CD4-positive, CD25-positive, alpha-beta regulatory T cell (primary cell): Measurements from ENCODE around the gene PPM1H. TPM values are rescaled to one million over a fixed set of nuclear protein-coding genes. Genes with fewer than 3 reads are reported as not detected.

Experiments used
- ATAC-seq, 2 donors: fragments of 150-1000 bp; cut with Tn5 transposase; one replicate each; pipeline ENCODE4 v1.10.0; 2021; ENCODE audit warnings: low read depth in 2 of 2, moderate number of reproducible peaks in 2 of 2, moderate library complexity in 1 of 2
- DNase-seq, 3 donors: peaks; one replicate each; pipeline versions ENCODE4 v3.0.0 to v3.0.0-alpha.2; 2012 to 2022; ENCODE audit warnings: mixed read lengths in 1 of 3
- H3K27ac ChIP-seq: one replicate; pipeline ENCODE4 v1.7.0; 2013; ENCODE audit warnings: mild to moderate bottlenecking, low read length; ENCODE audit not compliant: insufficient read depth, poor library complexity, severe bottlenecking
- H3K27me3 ChIP-seq: one replicate; pipeline ENCODE4 v1.7.0; 2013; ENCODE audit warnings: low read length; ENCODE audit not compliant: control insufficient read depth, insufficient read depth
- H3K36me3 ChIP-seq: one replicate; pipeline ENCODE4 v1.7.0; 2013; ENCODE audit warnings: mild to moderate bottlenecking, low read length, moderate library complexity; ENCODE audit not compliant: control insufficient read depth, insufficient read depth
- H3K4me1 ChIP-seq: 2 replicates; pipeline ENCODE4 v1.7.0; 2013; ENCODE audit warnings: mild to moderate bottlenecking, low read length; ENCODE audit not compliant: insufficient read depth, control insufficient read depth, poor library complexity, severe bottlenecking
- H3K4me3 ChIP-seq: one replicate; pipeline ENCODE4 v1.7.0; 2013; ENCODE audit warnings: low read depth, mild to moderate bottlenecking, low read length, moderate library complexity
- H3K9me3 ChIP-seq, 2 experiments: 1 replicate in 1 of 2; 2 replicates in 1 of 2; pipeline ENCODE4 v1.7.0; 2013; ENCODE audit warnings: low read length in 2 of 2, mild to moderate bottlenecking in 1 of 2, moderate library complexity in 1 of 2; ENCODE audit not compliant: control insufficient read depth in 2 of 2
- H3K27ac Mint-ChIP-seq, 3 donors: one replicate each; pipeline ENCODE4 v1.8.0; 2020 to 2022; ENCODE audit warnings: mild to moderate bottlenecking in 3 of 3, mixed read lengths in 3 of 3, moderate library complexity in 2 of 3
- H3K27me3 Mint-ChIP-seq: one replicate; pipeline ENCODE4 v1.8.0; 2022; ENCODE audit warnings: mild to moderate bottlenecking, mixed read lengths
- H3K36me3 Mint-ChIP-seq: one replicate; pipeline ENCODE4 v1.8.0; 2020; ENCODE audit warnings: mixed read lengths
- H3K4me1 Mint-ChIP-seq, 4 donors: one replicate each; pipeline ENCODE4 v1.8.0; 2020 to 2022; ENCODE audit warnings: mixed read lengths in 4 of 4, mild to moderate bottlenecking in 1 of 4
- H3K4me3 Mint-ChIP-seq, 4 donors: one replicate each; pipeline ENCODE4 v1.8.0; 2020 to 2022; ENCODE audit warnings: mild to moderate bottlenecking in 4 of 4, mixed read lengths in 4 of 4, moderate library complexity in 3 of 4
- H3K9me3 Mint-ChIP-seq, 7 donors: one replicate each; pipeline ENCODE4 v1.8.0; 2020 to 2022; ENCODE audit warnings: mixed read lengths in 7 of 7, mild to moderate bottlenecking in 3 of 7, moderate library complexity in 2 of 7
- polyA plus RNA-seq, 4 donors: library from polyadenylated mRNA; unstranded; fragments of 300-500 nt; fragmentation: Illumina TruSeq; gene quantifications; one replicate each; pipeline ENCODE4 v1.2.3, GENCODE V29; 2021
- total RNA-seq: library from RNA; stranded (reverse); gene quantifications from one replicate; pipeline ENCODE4 v1.2.3, GENCODE V29; 2022

The PPM1H gene
- total and polyA plus RNA-seq, 5 donors from 2014 or later: 0.03 to 0.99 TPM; not detected in 3

GRCh38 chr12:62924084-62924483 lies 10.9 kb downstream of the PPM1H start:
- Histone ChIP-seq H3K9me3 (no peaks in the 10 kb centered on the region), H3K27me3 (peaks cover 4% of the 10 kb centered on the region), H3K4me3 (no peak overlapping the region), H3K27ac (no peak overlapping the region), H3K36me3 (no peaks in the 10 kb centered on the region), H3K4me1 (no peaks in the 10 kb centered on the region)
- peaks cover 0 to 1% (median 0%) of the 10 kb centered on the region in 7 donors for H3K9me3 Mint-ChIP-seq
- H3K4me1 Mint-ChIP-seq: no peaks in the 10 kb centered on the region
- no peak for DNase-seq
- H3K36me3 Mint-ChIP-seq: no peaks in the 10 kb centered on the region
- no peak overlapping the region for H3K4me3 Mint-ChIP-seq
- no peak for ATAC-seq
- no peak overlapping the region for H3K27ac Mint-ChIP-seq
- peaks cover 12% of the 10 kb centered on the region for H3K27me3 Mint-ChIP-seq

GRCh38 chr12:62922539-62922938 lies 12.4 kb downstream of the PPM1H start:
- H3K36me3 Mint-ChIP-seq: no peaks in the 10 kb centered on the region
- no peak for ATAC-seq
- no peak for DNase-seq
- Histone ChIP-seq H3K9me3 (no peaks in the 10 kb centered on the region), H3K27ac (no peak overlapping the region), H3K27me3 (no peaks in the 10 kb centered on the region), H3K4me3 (no peak overlapping the region), H3K36me3 (no peaks in the 10 kb centered on the region), H3K4me1 (no peaks in the 10 kb centered on the region)
- H3K9me3 Mint-ChIP-seq: peaks cover 0 to 1% (median 0%) of the 10 kb centered on the region in 7 donors
- peaks cover 12% of the 10 kb centered on the region for H3K27me3 Mint-ChIP-seq
- no peaks in the 10 kb centered on the region for H3K4me1 Mint-ChIP-seq
- no peak overlapping the region for H3K27ac Mint-ChIP-seq
- no peak overlapping the region for H3K4me3 Mint-ChIP-seq

- no peaks in the 10 kb centered on the region for H3K36me3 ChIP-seq
- peaks cover 12% of the 10 kb centered on the region for H3K27me3 Mint-ChIP-seq
- DNase-seq: no peak
- H3K9me3 Mint-ChIP-seq: peaks cover 0 to 2% (median 0%) of the 10 kb centered on the region in 7 donors
- no peaks in the 10 kb centered on the region for H3K9me3 ChIP-seq
- H3K27ac ChIP-seq: no peak overlapping the region
- H3K27ac Mint-ChIP-seq: peak overlapping the region in 1 of 3 donors; percentile 71
- no peaks in the 10 kb centered on the region for H3K4me1 ChIP-seq
- H3K4me1 Mint-ChIP-seq: no peaks in the 10 kb centered on the region
- ATAC-seq: no peak
- no peaks in the 10 kb centered on the region for H3K27me3 ChIP-seq
- H3K4me3 ChIP-seq: no peak overlapping the region
- H3K4me3 Mint-ChIP-seq: no peak overlapping the region
- H3K36me3 Mint-ChIP-seq: no peaks in the 10 kb centered on the region
These were observed 15.1 kb downstream of the PPM1H start for GRCh38 chr12:62919838-62920237.

GRCh38 chr12:62917926-62918325 lies 17.0 kb downstream of the PPM1H start:
- no peak overlapping the region for H3K27ac Mint-ChIP-seq
- H3K36me3 ChIP-seq: no peaks in the 10 kb centered on the region
- peaks cover 0 to 3% (median 0%) of the 10 kb centered on the region in 7 donors for H3K9me3 Mint-ChIP-seq
- no peak for DNase-seq
- no peak overlapping the region for H3K27ac ChIP-seq
- H3K4me1 ChIP-seq: no peaks in the 10 kb centered on the region
- no peak overlapping the region for H3K4me3 ChIP-seq
- no peaks in the 10 kb centered on the region for H3K4me1 Mint-ChIP-seq
- no peaks in the 10 kb centered on the region for H3K36me3 Mint-ChIP-seq
- ATAC-seq: no peak
- H3K27me3 Mint-ChIP-seq: peaks cover 16% of the 10 kb centered on the region
- no peak overlapping the region for H3K4me3 Mint-ChIP-seq
- H3K27me3 ChIP-seq: no peaks in the 10 kb centered on the region
- H3K9me3 ChIP-seq: no peaks in the 10 kb centered on the region

- peaks cover 10% of the 10 kb centered on the region for H3K27me3 Mint-ChIP-seq
- Histone ChIP-seq H3K27me3 (no peaks in the 10 kb centered on the region), H3K4me1 (no peaks in the 10 kb centered on the region), H3K4me3 (no peak overlapping the region), H3K27ac (no peak overlapping the region), H3K9me3 (no peaks in the 10 kb centered on the region), H3K36me3 (no peaks in the 10 kb centered on the region)
- DNase-seq (no peak), ATAC-seq (no peak)
- H3K4me1 Mint-ChIP-seq: no peaks in the 10 kb centered on the region
- no peaks in the 10 kb centered on the region for H3K36me3 Mint-ChIP-seq
- no peak overlapping the region for H3K27ac Mint-ChIP-seq
- peaks cover 0 to 5% (median 0%) of the 10 kb centered on the region in 7 donors for H3K9me3 Mint-ChIP-seq
- no peak overlapping the region for H3K4me3 Mint-ChIP-seq
These were observed 18.1 kb downstream of the PPM1H start for GRCh38 chr12:62916632-62917425.

GRCh38 chr12:62915204-62915529 lies 19.8 kb downstream of the PPM1H start:
- Histone ChIP-seq H3K27ac (no peak overlapping the region), H3K27me3 (no peaks in the 10 kb centered on the region), H3K4me1 (no peaks in the 10 kb centered on the region), H3K9me3 (no peaks in the 10 kb centered on the region), H3K36me3 (no peaks in the 10 kb centered on the region), H3K4me3 (no peak overlapping the region)
- Mint-ChIP-seq H3K4me1 (no peaks in the 10 kb centered on the region), H3K9me3 (peaks cover 0 to 6% (median 0%) of the 10 kb centered on the region in 7 donors), H3K4me3 (no peak overlapping the region), H3K27ac (no peak overlapping the region), H3K27me3 (peaks cover 5% of the 10 kb centered on the region), H3K36me3 (no peaks in the 10 kb centered on the region)
- DNase-seq: no peak
- ATAC-seq: no peak

GRCh38 chr12:62914443-62915203 lies 20.3 kb downstream of the PPM1H start:
- no peaks in the 10 kb centered on the region for H3K36me3 Mint-ChIP-seq
- no peak for ATAC-seq
- no peaks in the 10 kb centered on the region for H3K4me1 Mint-ChIP-seq
- DNase-seq: no peak
- H3K36me3 ChIP-seq: no peaks in the 10 kb centered on the region
- peaks cover 5% of the 10 kb centered on the region for H3K27me3 Mint-ChIP-seq
- no peaks in the 10 kb centered on the region for H3K27me3 ChIP-seq
- H3K9me3 Mint-ChIP-seq: peaks cover 0 to 6% (median 0%) of the 10 kb centered on the region in 7 donors
- H3K9me3 ChIP-seq: no peaks in the 10 kb centered on the region
- no peak overlapping the region for H3K4me3 ChIP-seq
- H3K27ac Mint-ChIP-seq: no peak overlapping the region
- H3K4me1 ChIP-seq: no peaks in the 10 kb centered on the region
- H3K27ac ChIP-seq: no peak overlapping the region
- H3K4me3 Mint-ChIP-seq: no peak overlapping the region
